WTC11 (cell line): ENCODE data around the gene GLE1. TPM values are rescaled to one million over a fixed set of nuclear protein-coding genes. Genes with fewer than 3 reads are reported as not detected.
A peak's percentile ranks its signal among the peaks of the same experiment; 100 is the strongest.

ENCODE experiments used
- ATAC-seq: fragments of 200-7000 bp; cut with Tn5 transposase; 2 replicates; pipeline ENCODE4 v1.10.0; 2021; ENCODE audit warnings: mild to moderate bottlenecking, moderate library complexity
- CTCF ChIA-PET: fragments of 300-600 bp; sonication (Branson Sonifier 250); formaldehyde crosslinking; loops from one replicate; lab custom pipeline; 2021; ENCODE audit warnings: antibody characterized with exemption; lab: Charles Lee
- POLR2A ChIA-PET: fragments of 350-600 bp; sonication (Branson Sonifier 250); formaldehyde crosslinking; loops from one replicate; lab custom pipeline; 2021; ENCODE audit warnings: antibody characterized with exemption; lab: Charles Lee
- DNase-seq: peaks from one replicate; pipeline ENCODE4 v3.0.0; 2021; ENCODE audit warnings: low spot score
- H3K27ac Mint-ChIP-seq: 2 replicates; pipeline ENCODE4 v1.8.0; 2021; ENCODE audit warnings: mixed read lengths
- H3K27me3 Mint-ChIP-seq: 2 replicates; pipeline ENCODE4 v1.8.0; 2021; ENCODE audit warnings: low read depth, mild to moderate bottlenecking, moderate library complexity, mixed read lengths
- H3K36me3 Mint-ChIP-seq: 2 replicates; pipeline ENCODE4 v1.8.0; 2021; ENCODE audit warnings: mixed read lengths
- H3K4me1 Mint-ChIP-seq: 2 replicates; pipeline ENCODE4 v1.8.0; 2022; ENCODE audit warnings: mixed read lengths
- H3K4me3 Mint-ChIP-seq: 2 replicates; pipeline ENCODE4 v1.8.0; 2021; ENCODE audit warnings: mild to moderate bottlenecking, moderate library complexity, mixed read lengths
- H3K9me3 Mint-ChIP-seq: 2 replicates; pipeline ENCODE4 v1.8.0; 2021; ENCODE audit warnings: mixed read lengths
- ATF1 ChIP-seq: sonication (generic); formaldehyde crosslinking; IDR thresholded peaks from 2 replicates; pipeline ENCODE4 v1.8.1; 2023; ENCODE audit warnings: mild to moderate bottlenecking, moderate library complexity, missing genetic modification reagents
- CBFB ChIP-seq: sonication (generic); formaldehyde crosslinking; IDR thresholded peaks from 2 replicates; pipeline ENCODE4 v1.8.1; 2022; ENCODE audit warnings: mild to moderate bottlenecking, low read depth, missing genetic modification reagents
- ESRRA ChIP-seq: sonication (generic); formaldehyde crosslinking; IDR thresholded peaks from 2 replicates; pipeline ENCODE4 v1.8.1; 2022; ENCODE audit warnings: mild to moderate bottlenecking, missing genetic modification reagents, borderline replicate concordance
- FOXJ3 ChIP-seq: sonication (generic); formaldehyde crosslinking; IDR thresholded peaks from 2 replicates; pipeline ENCODE4 v1.9.0; 2021; ENCODE audit warnings: missing genetic modification reagents, mild to moderate bottlenecking, borderline replicate concordance
- FOXP1 ChIP-seq: sonication (generic); formaldehyde crosslinking; IDR thresholded peaks from 2 replicates; pipeline ENCODE4 v1.8.0; 2022; ENCODE audit warnings: missing genetic modification reagents, mild to moderate bottlenecking, moderate library complexity, borderline replicate concordance
- PRRX2 ChIP-seq: fragments of 250-450 bp; sonication (Bioruptor Pico); IDR thresholded peaks from 2 replicates; pipeline ENCODE4 v1.8.0; 2021; ENCODE audit warnings: mild to moderate bottlenecking
- SMAD4 ChIP-seq: sonication (generic); formaldehyde crosslinking; IDR thresholded peaks from 2 replicates; pipeline ENCODE4 v1.8.0; 2022; ENCODE audit warnings: mild to moderate bottlenecking, missing genetic modification reagents
- ZNF232 ChIP-seq: sonication (generic); formaldehyde crosslinking; IDR thresholded peaks from 2 replicates; pipeline ENCODE4 v1.8.0; 2022; ENCODE audit warnings: mild to moderate bottlenecking, missing genetic modification reagents
- ZNF317 ChIP-seq: sonication (generic); formaldehyde crosslinking; IDR thresholded peaks from 2 replicates; pipeline ENCODE4 v1.8.1; 2023; ENCODE audit warnings: low read depth, mild to moderate bottlenecking, moderate library complexity, missing genetic modification reagents, borderline replicate concordance
- total RNA-seq: library from RNA; stranded (reverse); gene quantifications from 3 replicates; pipeline ENCODE4 v1.2.3, GENCODE V29; 2021
- TF ChIP-seq, protein P1 (sequence below): fragments of 250-450 bp; sonication (Bioruptor Pico); IDR thresholded peaks from 2 replicates; pipeline ENCODE4 v1.9.0; 2021; ENCODE audit warnings: mild to moderate bottlenecking, borderline replicate concordance
- TF ChIP-seq, protein P2 (sequence below): fragments of 250-450 bp; sonication (Bioruptor Pico); IDR thresholded peaks from 2 replicates; pipeline ENCODE4 v2.1.2; 2022; ENCODE audit warnings: mild to moderate bottlenecking, moderate library complexity
- TF ChIP-seq, protein P3 (sequence below): fragments of 250-450 bp; sonication (Bioruptor Pico); IDR thresholded peaks from 2 replicates; pipeline ENCODE4 v1.9.0; 2021; ENCODE audit warnings: mild to moderate bottlenecking
- TF ChIP-seq, protein P4 (sequence below): sonication (generic); formaldehyde crosslinking; IDR thresholded peaks from 2 replicates; pipeline ENCODE4 v1.8.1; 2023; ENCODE audit warnings: mild to moderate bottlenecking, missing genetic modification reagents, borderline replicate concordance
- TF ChIP-seq, protein P5 (sequence below): sonication (generic); formaldehyde crosslinking; IDR thresholded peaks from 2 replicates; pipeline ENCODE4 v1.8.0; 2022; ENCODE audit warnings: mild to moderate bottlenecking, missing genetic modification reagents

Gene GLE1
- total RNA-seq, 1 experiment from 2014 or later: 19.7 TPM

DNA sequence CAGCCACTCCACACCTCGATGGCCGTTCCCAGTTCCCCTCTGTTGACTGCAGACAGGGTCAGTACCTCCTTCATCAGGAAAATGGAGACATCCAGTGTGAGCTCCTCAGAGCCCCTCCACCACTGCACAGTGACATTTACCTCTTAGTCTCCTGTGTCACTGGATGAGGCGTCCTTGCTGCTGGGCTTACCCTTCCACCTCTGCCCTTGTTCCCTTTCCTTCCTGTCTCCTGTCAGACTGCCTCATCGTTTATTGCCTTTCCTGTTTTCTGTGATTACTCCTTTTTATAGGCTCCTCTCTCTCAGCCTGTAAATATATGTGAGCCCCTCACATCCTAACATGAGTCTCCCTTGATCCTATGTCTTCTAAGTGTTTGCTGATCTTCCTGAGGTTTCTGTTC lies 24.7 kb downstream of the GLE1 start:
- no peaks in the 10 kb centered on the region for H3K4me1 Mint-ChIP-seq
- CTCF ChIA-PET: no interaction called here
- no peaks in the 10 kb centered on the region for H3K9me3 Mint-ChIP-seq
- no peak overlapping the region for H3K4me3 Mint-ChIP-seq
- ATAC-seq: no peak
- no peaks in the 10 kb centered on the region for H3K27me3 Mint-ChIP-seq
- H3K36me3 Mint-ChIP-seq: peaks cover 22% of the 10 kb centered on the region
- H3K27ac Mint-ChIP-seq: 0 out of 2 replicates have a peak overlapping the region, but pooled peaks have one; percentile 3
- DNase-seq: no peak
- POLR2A ChIA-PET: no interaction called here
- TF ChIP-seq, protein P1, sequence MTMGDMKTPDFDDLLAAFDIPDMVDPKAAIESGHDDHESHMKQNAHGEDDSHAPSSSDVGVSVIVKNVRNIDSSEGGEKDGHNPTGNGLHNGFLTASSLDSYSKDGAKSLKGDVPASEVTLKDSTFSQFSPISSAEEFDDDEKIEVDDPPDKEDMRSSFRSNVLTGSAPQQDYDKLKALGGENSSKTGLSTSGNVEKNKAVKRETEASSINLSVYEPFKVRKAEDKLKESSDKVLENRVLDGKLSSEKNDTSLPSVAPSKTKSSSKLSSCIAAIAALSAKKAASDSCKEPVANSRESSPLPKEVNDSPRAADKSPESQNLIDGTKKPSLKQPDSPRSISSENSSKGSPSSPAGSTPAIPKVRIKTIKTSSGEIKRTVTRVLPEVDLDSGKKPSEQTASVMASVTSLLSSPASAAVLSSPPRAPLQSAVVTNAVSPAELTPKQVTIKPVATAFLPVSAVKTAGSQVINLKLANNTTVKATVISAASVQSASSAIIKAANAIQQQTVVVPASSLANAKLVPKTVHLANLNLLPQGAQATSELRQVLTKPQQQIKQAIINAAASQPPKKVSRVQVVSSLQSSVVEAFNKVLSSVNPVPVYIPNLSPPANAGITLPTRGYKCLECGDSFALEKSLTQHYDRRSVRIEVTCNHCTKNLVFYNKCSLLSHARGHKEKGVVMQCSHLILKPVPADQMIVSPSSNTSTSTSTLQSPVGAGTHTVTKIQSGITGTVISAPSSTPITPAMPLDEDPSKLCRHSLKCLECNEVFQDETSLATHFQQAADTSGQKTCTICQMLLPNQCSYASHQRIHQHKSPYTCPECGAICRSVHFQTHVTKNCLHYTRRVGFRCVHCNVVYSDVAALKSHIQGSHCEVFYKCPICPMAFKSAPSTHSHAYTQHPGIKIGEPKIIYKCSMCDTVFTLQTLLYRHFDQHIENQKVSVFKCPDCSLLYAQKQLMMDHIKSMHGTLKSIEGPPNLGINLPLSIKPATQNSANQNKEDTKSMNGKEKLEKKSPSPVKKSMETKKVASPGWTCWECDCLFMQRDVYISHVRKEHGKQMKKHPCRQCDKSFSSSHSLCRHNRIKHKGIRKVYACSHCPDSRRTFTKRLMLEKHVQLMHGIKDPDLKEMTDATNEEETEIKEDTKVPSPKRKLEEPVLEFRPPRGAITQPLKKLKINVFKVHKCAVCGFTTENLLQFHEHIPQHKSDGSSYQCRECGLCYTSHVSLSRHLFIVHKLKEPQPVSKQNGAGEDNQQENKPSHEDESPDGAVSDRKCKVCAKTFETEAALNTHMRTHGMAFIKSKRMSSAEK (CRISPR knock-in tag): no peak

DNA sequence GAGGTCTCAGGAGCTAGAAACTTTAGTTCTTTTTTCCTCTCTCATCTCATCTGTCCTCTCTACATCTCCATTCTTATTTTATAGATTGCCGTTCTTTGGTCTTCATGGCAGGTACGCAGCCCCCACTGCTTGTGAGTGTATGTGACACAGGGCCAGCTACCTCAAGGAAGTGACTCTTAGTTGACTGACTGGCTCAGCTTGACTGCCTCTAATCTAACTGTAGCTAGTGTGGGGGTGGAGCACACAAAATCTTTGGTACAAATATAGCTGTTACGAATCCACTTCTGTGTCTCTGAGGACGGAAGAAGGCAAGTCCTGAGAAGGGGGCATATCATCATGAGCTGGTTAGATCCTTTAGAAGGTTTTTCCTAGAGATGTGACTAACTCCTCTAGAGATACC lies 28.1 kb downstream of the GLE1 start:
- POLR2A ChIA-PET: no interaction called here
- CTCF ChIA-PET: interaction anchor here (0.7 to 2.0 kb wide), 2 partner anchors 94 to 161 kb away, joined by 3 to 7 read pairs; partner anchors contain the start of gene URM1
- Mint-ChIP-seq H3K9me3 (no peaks in the 10 kb centered on the region), H3K36me3 (peaks cover 21% of the 10 kb centered on the region), H3K4me3 (no peak overlapping the region), H3K27ac (peak overlapping the region; percentile 74; the same call in 1 of the 2 replicates), H3K4me1 (no peaks in the 10 kb centered on the region), H3K27me3 (no peaks in the 10 kb centered on the region)
- no peak for TF ChIP-seq ZNF232 (CRISPR knock-in tag)
- TF ChIP-seq, protein P2, sequence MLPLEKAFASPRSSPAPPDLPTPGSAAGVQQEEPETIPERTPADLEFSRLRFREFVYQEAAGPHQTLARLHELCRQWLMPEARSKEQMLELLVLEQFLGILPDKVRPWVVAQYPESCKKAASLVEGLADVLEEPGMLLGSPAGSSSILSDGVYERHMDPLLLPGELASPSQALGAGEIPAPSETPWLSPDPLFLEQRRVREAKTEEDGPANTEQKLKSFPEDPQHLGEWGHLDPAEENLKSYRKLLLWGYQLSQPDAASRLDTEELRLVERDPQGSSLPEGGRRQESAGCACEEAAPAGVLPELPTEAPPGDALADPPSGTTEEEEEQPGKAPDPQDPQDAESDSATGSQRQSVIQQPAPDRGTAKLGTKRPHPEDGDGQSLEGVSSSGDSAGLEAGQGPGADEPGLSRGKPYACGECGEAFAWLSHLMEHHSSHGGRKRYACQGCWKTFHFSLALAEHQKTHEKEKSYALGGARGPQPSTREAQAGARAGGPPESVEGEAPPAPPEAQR (CRISPR knock-in tag): no peak
- no peak for TF ChIP-seq ATF1 (CRISPR knock-in tag)
- no peak for TF ChIP-seq CBFB
- DNase-seq: no peak
- ATAC-seq: no peak

DNA sequence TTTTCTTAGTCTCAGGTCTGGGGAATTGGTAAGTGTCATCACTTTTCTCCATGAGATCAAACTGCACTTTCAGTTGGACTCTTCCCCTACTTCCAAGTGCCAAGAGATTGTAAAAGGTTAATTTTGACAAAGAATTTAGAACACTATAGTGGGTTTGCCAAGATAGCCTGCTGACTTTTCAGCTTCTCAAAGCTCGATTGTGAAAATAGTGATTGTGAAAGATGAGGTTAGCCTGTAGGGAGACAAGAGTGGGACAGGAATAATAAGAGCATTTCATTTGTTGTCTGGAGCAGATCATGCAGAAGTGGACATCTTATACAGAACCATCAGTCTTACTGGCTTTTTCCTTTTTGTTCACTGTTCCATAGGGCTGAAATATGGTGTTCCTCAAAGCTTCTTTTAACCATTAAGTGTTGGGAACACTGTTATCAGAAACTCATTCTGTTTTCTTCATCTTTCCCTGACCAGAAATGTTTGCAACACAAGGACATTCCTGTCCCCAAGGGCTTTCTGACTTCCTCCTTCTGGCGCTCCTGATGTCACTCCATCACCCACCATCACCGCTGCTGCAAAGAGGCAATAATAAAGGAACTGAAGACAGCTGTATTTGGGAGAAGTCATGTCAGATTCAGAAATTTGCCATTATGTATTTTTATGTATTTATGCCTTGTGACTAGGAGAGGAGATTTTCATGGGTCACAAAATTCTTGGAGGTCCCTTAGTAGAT lies 36.3 kb downstream of the GLE1 start:
- CTCF ChIA-PET: no interaction called here
- H3K27ac Mint-ChIP-seq: no peak overlapping the region
- ATAC-seq (no peak), DNase-seq (no peak)
- no peaks in the 10 kb centered on the region for H3K4me1 Mint-ChIP-seq
- H3K36me3 Mint-ChIP-seq: peaks cover 25% of the 10 kb centered on the region
- TF ChIP-seq PRRX2 (CRISPR knock-in tag) (no peak), ZNF317 (CRISPR knock-in tag) (no peak), ESRRA (no peak)
- no peaks in the 10 kb centered on the region for H3K27me3 Mint-ChIP-seq
- H3K4me3 Mint-ChIP-seq: no peak overlapping the region
- H3K9me3 Mint-ChIP-seq: no peaks in the 10 kb centered on the region
- POLR2A ChIA-PET: no interaction called here

DNA sequence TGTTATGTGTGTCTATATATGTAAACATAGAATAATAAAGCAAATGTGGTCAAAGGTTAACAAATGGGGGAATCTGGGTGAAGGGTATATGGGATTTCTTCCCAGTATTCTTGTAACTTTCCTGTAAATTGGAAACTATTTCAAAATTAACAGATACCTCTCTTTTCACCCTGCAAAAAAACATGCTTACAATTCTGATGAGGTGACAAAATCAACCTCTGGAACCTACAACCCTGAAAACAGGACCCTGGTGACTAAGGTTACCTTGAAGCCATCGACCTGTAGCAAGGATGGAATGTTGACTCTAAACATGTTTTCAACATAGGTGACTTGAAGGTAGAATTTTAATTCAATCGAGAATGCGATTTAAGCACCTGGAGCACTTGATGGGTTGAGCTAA lies 42.0 kb downstream of the GLE1 start:
- CTCF ChIA-PET: no interaction called here
- H3K4me3 Mint-ChIP-seq: no peak overlapping the region
- H3K4me1 Mint-ChIP-seq: peaks cover 14% of the 10 kb centered on the region
- DNase-seq (no peak), ATAC-seq (no peak)
- POLR2A ChIA-PET: interaction anchor here (0.7 kb wide), 1 partner anchor 94 kb away, joined by 5 read pairs; no protein-coding TSS in a partner anchor
- 0 out of 2 replicates have a peak, but pooled peaks cover 4% of the 10 kb centered on the region for H3K36me3 Mint-ChIP-seq
- H3K27me3 Mint-ChIP-seq: peaks cover 3% of the 10 kb centered on the region; the same call in 1 of the 2 replicates
- H3K9me3 Mint-ChIP-seq: no peaks in the 10 kb centered on the region
- no peak overlapping the region for H3K27ac Mint-ChIP-seq
- TF ChIP-seq, protein P3, sequence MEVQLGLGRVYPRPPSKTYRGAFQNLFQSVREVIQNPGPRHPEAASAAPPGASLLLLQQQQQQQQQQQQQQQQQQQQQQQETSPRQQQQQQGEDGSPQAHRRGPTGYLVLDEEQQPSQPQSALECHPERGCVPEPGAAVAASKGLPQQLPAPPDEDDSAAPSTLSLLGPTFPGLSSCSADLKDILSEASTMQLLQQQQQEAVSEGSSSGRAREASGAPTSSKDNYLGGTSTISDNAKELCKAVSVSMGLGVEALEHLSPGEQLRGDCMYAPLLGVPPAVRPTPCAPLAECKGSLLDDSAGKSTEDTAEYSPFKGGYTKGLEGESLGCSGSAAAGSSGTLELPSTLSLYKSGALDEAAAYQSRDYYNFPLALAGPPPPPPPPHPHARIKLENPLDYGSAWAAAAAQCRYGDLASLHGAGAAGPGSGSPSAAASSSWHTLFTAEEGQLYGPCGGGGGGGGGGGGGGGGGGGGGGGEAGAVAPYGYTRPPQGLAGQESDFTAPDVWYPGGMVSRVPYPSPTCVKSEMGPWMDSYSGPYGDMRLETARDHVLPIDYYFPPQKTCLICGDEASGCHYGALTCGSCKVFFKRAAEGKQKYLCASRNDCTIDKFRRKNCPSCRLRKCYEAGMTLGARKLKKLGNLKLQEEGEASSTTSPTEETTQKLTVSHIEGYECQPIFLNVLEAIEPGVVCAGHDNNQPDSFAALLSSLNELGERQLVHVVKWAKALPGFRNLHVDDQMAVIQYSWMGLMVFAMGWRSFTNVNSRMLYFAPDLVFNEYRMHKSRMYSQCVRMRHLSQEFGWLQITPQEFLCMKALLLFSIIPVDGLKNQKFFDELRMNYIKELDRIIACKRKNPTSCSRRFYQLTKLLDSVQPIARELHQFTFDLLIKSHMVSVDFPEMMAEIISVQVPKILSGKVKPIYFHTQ (CRISPR knock-in tag): no peak
- TF ChIP-seq FOXJ3 (CRISPR knock-in tag) (no peak), FOXP1 (CRISPR knock-in tag) (no peak), SMAD4 (no peak)
- TF ChIP-seq, protein P4, sequence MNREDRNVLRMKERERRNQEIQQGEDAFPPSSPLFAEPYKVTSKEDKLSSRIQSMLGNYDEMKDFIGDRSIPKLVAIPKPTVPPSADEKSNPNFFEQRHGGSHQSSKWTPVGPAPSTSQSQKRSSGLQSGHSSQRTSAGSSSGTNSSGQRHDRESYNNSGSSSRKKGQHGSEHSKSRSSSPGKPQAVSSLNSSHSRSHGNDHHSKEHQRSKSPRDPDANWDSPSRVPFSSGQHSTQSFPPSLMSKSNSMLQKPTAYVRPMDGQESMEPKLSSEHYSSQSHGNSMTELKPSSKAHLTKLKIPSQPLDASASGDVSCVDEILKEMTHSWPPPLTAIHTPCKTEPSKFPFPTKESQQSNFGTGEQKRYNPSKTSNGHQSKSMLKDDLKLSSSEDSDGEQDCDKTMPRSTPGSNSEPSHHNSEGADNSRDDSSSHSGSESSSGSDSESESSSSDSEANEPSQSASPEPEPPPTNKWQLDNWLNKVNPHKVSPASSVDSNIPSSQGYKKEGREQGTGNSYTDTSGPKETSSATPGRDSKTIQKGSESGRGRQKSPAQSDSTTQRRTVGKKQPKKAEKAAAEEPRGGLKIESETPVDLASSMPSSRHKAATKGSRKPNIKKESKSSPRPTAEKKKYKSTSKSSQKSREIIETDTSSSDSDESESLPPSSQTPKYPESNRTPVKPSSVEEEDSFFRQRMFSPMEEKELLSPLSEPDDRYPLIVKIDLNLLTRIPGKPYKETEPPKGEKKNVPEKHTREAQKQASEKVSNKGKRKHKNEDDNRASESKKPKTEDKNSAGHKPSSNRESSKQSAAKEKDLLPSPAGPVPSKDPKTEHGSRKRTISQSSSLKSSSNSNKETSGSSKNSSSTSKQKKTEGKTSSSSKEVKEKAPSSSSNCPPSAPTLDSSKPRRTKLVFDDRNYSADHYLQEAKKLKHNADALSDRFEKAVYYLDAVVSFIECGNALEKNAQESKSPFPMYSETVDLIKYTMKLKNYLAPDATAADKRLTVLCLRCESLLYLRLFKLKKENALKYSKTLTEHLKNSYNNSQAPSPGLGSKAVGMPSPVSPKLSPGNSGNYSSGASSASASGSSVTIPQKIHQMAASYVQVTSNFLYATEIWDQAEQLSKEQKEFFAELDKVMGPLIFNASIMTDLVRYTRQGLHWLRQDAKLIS (CRISPR knock-in tag): no peak
- TF ChIP-seq, protein P5, sequence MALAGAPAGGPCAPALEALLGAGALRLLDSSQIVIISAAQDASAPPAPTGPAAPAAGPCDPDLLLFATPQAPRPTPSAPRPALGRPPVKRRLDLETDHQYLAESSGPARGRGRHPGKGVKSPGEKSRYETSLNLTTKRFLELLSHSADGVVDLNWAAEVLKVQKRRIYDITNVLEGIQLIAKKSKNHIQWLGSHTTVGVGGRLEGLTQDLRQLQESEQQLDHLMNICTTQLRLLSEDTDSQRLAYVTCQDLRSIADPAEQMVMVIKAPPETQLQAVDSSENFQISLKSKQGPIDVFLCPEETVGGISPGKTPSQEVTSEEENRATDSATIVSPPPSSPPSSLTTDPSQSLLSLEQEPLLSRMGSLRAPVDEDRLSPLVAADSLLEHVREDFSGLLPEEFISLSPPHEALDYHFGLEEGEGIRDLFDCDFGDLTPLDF (CRISPR knock-in tag): no peak
